NCI-H1105 (cell line): ENCODE data around the gene ITGAE.
"Not testable (repeated sequence)": the region's sequence is repeated elsewhere in the genome, so short reads cannot be mapped to it uniquely, and the experiment has no call there.

Experiments
- DNase-seq: peaks from one replicate; lab custom pipeline; 2025; lab: John Stamatoyannopoulos, UW

Gene ITGAE, protein sequence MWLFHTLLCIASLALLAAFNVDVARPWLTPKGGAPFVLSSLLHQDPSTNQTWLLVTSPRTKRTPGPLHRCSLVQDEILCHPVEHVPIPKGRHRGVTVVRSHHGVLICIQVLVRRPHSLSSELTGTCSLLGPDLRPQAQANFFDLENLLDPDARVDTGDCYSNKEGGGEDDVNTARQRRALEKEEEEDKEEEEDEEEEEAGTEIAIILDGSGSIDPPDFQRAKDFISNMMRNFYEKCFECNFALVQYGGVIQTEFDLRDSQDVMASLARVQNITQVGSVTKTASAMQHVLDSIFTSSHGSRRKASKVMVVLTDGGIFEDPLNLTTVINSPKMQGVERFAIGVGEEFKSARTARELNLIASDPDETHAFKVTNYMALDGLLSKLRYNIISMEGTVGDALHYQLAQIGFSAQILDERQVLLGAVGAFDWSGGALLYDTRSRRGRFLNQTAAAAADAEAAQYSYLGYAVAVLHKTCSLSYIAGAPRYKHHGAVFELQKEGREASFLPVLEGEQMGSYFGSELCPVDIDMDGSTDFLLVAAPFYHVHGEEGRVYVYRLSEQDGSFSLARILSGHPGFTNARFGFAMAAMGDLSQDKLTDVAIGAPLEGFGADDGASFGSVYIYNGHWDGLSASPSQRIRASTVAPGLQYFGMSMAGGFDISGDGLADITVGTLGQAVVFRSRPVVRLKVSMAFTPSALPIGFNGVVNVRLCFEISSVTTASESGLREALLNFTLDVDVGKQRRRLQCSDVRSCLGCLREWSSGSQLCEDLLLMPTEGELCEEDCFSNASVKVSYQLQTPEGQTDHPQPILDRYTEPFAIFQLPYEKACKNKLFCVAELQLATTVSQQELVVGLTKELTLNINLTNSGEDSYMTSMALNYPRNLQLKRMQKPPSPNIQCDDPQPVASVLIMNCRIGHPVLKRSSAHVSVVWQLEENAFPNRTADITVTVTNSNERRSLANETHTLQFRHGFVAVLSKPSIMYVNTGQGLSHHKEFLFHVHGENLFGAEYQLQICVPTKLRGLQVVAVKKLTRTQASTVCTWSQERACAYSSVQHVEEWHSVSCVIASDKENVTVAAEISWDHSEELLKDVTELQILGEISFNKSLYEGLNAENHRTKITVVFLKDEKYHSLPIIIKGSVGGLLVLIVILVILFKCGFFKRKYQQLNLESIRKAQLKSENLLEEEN

DNA sequence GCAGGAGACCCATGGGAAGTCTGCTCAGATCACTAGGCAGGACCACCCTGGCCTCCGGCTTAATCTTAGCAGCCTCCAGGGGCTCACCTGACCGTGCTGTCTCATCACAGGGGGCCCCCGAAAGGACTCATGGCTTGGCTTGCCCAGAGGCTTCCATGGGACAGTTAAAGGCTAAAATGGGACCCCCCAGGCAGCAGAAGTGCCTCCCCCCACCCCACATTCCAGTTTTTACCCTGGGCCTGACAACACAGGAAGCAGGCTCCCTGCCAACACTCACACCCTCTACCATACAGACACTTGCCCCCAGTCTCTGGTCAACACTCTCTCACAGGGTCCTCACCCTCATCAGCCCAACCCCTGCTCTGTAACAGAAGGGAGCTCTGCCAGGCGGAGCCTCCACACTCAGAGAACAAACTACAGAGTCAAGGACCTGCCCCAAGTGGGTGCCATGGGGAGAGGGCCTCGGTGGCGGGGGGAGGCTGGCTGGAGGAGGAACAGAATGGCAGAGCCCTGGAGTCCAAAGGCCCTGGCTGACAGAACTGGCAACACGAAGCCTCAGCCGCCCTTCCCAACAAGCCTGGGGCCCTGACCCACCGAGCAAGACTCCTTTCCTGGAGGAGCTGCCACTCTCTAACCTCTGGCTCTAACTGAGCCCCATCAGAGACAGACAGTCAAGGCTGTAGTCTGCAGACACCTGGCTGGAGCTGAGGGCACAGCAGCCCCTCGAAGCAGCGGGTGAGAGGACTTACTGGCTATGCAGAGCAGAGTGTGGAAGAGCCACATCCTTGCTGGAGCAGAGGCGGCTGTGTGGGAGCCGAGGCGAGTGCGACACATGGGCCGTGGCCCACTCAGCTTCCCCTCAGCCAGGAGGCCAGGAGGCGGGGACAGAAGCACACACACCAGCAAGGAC, at the start of gene ITGAE:
TSS of gene ITGAE (minus strand) at position 827 of the 910 bp plus-strand sequence. CDS start at position 783, 44 bp downstream.
- no peak for DNase-seq

DNA sequence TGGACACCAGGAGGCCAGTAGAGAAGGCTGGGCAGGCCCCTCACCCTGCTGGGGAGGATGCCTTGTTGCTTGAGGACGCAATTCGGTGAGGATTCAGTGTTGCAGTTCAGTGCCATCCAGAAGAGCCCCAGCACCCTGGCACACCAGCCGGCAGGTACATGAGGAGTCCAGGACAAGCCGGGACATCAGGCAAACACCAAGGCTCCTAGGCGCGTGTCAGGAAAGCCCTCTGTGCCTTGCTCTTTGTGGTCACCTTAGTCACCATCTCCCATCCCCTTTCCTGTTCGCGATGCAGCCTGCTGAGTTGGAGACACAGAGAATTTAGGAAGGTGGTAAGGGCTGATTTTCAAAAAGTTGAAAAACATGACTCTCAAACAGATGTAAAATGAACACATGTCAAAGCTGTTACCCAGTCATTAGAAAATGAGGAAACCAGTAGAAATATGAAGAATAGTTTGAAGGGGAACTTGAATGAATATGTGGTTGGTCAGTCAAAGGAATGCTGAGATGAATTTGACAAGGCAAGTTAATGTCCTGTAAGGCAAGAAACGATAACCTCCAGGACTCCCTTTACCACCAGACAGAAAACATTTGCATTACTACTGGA, 47.3 kb upstream of the ITGAE start:
- no peak for DNase-seq

DNA sequence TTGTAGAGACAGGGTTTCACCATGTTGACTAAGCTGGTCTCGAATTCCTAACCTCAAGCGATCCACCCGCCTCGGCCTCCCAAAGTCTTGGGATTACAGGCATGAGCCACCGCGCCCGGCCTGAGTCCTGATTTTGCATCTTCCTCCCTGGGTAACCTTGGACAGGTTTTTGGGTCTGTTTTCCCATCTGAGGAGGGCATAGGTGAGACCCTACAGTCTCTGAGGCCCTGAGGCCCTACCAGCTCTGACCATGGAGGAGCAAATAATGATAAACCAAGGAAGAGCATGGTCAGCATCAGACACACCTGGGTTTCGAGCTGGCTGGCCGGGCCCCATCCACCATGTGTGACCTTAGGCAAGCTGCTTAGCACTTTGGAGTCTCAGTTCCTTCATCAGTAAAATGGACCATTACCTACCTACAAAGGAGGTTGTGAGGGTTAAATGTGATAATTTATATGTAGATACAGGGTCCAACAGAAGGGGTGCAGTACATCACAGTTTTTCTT, 46.2 kb upstream of the ITGAE start:
- no peak for DNase-seq

DNA sequence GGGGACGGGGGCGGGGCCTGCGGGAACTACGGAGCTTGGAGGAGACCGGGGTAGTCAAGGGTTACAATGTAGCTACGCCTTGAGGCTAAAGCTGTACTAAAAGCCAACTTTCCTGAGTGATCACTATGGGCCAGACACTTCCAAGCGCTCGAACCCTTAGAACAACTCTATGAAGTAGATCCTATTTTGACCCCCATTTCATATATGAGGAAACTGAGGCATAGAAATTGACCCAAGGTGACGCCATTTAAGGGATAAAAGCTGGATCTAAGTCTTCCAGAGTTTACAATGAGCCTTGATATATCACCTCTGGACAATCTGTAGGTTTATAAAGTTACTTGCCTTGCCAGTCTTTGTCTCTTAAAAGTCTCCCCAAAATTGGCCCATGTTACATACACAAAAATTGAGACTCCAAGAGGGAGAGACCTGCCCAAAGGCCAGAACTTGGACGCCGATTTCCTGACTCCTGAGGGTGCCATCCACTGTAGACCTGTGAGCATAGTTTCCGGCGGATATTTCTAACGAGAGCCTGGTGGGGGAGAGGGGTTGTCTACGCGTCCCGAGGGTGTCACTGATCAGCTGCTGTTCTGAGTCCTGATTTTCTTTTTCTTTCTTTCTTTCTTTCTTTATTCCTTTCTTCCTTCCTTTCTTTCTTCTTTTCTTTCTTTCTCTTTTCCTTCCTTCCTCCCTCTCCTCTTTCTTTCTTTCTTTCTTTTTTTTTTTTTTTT, 45.6 kb upstream of the ITGAE start:
- no peak for DNase-seq

DNA sequence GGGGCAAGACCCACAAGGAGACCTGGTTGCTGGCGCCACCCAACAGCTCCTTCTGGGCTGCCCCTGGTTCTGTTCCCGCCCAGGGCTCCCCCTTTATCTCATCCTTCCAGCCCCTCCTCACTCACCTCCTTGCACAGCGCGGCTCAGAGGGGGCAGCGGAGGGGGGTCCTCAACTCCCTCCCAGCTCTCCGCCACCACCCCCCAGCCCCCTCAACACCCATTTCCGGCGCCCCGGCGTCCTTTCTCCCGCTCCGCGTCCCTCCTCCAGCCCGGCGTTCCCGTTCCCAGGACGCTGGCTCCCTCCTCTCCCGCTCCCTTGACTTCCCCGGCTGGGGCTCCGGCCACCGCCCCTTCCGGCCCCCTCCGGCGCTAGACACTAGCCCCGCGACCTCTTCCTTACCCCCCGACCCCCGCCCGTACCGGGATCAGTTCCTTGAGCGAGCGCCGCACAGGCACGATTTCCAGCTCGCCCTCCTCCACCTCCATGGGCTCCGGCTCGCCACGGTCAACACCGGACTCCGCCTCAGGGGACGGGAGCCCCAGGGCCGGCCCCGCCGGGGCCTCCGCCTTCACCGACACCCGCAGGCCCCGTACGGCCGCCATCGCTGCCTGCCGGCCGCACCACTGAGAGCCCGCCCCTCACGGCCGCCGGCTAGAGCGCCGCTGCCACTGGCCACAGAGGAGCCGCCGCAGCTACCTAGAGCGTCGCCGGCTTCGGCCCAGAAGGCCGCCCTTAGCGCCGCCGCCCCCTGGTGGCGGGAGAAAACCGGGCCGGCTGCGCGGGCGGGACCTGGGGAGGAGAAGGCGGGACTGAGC, 44.8 kb upstream of the ITGAE start, which contains the start of gene NCBP3:
TSS of gene NCBP3 (minus strand) at position 626 of the 816 bp plus-strand sequence. CDS start at position 603, 23 bp downstream.
- peak; percentile 95 for DNase-seq

DNA sequence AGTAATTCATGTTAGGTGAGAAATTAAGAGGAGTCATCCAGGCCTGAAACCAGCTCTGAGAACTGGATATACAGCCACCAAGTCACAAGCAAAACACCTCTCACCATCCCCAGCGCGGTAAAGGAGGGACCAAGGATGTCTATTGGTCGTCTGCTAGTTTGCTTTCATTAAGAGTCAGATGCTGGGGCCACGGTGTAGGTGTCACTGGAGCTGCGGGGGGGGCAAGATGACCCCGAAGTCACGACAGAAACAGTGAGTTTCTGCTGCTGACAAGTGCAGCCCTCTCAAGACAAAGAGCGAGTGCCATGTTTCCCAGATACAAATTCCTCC, 44.3 kb upstream of the ITGAE start:
- DNase-seq = no peak

DNA sequence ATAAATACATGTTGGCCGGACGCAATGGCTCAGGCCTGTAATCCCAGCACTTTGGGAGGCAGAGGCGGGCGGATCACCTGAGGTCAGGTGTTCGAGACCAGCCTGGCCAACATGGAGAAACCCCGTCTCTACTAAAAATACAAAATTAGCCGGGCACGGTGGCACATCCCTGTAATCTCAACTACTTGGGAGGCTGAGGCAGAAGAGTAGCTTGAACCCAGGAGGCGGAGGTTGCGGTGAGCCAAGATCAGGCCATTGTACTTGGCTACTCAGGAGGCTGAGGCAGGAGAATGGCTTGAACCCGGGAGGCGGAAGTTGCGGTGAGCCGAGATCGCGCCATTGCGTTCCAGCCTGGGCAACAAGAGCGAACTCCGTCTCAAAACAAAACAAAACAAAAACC, 43.6 kb upstream of the ITGAE start:
- not testable (repeated sequence) for DNase-seq

DNA sequence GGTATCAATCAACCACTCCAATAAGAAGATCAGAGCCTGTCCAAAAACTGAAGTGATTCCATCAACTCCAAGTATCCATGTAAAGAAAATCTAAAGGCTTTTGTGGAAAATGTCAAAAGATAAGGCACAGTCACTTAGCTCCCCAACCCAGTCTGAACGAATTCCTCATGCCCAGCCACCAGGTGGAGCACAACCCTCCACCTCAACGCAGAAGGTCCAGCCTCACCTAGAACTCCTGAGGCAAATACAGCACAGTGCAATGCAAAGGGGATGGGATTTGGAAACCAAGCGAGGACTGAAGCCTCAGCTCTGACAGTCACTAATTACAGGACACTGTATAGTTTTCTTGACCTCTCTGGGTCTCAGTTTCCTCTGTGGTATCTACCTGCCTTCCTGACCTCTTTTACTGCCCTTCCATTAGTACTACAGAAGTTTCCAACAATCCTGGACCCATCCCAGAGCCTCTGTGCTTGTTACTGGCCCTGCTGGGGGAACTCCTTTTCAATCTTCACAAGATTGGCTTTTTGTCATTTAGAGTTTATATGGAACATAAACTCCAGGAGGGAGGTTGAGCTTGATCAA, 43.0 kb upstream of the ITGAE start:
- DNase-seq = no peak

DNA sequence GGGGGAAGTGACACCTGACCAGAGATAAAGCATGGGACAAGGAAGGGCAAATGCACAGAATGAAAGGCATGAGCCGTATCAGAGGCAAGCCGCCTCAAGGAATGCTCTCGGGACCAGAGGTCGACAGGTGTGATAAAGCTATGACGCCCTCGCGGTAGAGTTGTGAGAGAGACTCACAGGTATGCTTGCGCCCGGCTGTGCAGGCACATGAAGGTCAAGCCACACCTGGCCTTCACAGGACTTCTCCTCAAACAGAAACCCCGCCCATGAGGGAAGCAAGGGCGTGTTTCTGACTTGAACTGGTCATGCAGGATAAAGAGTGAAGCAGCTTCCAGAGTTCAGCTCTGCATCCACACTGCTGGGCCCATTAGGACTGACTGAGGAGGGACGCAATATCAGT, 37.2 kb upstream of the ITGAE start:
- no peak for DNase-seq

DNA sequence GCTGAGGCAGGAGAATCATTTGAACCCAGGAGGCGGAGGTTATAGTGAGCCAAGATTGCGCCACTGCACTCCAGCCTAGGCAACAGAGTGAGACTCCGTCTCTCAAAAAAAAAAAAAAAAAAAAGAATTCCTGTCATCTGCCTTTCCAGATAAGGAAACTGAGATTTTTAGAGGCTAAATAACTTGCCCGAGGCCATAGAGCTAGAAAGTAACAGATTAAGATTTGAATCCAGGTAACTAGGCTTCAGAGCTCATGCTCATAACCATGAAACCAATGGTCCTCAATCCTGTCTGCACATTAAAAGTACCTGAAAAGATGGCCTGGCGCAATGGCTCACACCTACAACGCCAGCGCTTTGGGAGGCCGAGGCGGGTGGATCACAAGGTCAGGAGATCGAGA, 35.6 kb upstream of the ITGAE start:
- no peak for DNase-seq

DNA sequence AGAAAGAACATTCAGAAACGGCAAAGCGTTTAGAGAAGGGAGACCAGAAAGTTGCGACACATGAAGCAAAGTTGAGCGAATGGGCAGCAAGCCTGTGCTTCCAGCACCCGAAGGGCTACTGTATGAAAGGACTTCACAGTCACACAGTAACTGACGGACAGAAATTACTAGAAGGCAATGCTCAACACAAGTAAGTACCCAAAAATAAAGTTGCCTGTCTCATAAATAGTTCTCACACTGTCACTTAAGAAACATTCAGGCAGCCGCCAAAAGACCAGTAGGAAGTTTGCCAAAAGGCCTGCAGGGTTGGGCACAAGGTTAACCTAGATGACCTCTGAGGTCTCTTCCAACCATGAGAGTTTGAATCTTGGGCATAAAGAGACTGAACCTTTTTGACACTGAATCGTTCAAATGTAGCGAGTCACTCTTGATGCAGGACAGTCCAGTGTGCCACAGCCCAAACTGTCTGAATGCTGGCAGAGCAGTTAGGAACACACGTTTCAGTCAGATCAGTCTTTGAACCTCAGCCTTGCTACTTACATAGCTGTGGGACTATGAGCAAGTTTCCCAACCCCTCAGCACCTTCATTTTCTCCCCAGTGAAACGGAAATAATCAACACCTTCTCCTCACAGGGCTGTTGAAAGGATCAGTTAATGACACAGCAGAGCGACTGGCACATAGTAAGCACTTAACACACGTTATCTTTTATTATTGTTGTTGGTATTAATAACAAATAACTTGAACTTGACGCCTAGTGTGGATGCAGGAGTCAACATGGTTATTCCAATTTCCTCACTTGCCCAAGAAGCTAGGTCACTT, 34.6 kb upstream of the ITGAE start:
- no peak for DNase-seq

DNA sequence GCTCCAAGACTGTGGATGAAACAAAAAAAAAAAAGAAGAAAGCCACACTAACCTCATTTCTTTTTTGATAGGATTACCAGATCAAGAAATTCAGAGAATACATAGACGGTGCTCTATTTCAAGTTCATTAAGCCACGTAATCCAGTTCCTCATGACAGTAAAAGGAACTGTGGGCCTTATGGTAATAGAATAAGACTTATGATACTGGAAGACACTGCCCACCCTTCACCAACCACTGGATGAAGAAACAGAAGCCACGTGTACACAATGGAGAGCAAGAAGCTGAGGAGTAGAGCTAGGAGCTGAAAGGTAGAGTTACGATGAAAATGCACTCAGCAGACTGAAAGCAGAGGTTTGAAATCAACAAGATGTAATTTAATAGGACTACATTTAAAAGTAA, 33.8 kb upstream of the ITGAE start:
- no peak for DNase-seq

DNA sequence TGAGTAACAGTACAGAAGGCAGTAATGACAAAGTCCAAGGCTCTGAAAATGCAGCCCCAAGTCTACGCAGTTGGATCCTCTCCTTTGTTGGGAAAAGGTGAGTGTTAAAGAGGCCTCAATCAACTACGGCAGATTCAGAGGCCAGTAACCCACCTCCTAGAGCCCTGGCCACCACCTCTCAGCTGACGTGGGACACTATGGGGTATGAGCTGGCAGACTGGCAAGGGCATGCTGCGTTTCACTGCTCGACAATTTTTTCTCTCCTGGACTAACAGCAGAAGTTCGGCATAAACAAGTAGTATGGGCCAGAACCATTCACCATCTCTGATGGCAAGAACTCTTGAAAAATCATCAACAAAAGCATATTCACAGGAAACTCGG, 27.9 kb upstream of the ITGAE start:
- no peak for DNase-seq

DNA sequence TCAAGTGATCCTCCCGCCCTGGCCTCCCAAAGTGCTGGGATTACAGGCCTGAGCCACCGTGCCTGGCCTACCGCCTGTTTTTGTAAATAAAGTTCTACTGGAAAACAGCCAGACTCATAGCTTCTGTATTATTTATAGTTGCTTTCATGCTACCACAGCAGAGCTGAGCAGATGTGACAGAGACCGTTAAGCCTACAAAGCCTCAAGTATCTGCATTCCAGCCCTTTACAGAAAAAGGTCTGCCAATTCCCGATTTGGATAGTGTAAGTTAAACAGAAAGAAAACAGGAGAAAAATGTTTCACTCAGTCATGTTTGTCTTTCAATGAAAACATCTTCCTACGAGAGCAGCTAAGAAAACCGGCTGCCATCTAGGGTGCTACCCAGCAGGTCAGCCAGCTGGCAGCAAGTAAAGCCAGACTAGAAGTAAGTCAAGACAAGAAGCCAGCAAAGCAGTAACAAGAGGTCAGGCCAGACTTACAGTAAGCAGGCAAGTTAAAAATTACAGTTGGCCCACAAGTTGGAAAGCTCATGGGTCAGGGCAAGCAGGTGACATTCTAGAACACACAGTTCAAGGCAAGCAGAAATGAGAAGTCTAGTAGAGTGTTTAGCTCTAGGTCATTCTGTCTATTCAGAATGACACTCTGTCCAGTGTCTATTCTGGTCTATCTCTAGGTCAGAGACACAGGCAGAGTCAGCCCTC, 27.3 kb upstream of the ITGAE start:
- no peak for DNase-seq

DNA sequence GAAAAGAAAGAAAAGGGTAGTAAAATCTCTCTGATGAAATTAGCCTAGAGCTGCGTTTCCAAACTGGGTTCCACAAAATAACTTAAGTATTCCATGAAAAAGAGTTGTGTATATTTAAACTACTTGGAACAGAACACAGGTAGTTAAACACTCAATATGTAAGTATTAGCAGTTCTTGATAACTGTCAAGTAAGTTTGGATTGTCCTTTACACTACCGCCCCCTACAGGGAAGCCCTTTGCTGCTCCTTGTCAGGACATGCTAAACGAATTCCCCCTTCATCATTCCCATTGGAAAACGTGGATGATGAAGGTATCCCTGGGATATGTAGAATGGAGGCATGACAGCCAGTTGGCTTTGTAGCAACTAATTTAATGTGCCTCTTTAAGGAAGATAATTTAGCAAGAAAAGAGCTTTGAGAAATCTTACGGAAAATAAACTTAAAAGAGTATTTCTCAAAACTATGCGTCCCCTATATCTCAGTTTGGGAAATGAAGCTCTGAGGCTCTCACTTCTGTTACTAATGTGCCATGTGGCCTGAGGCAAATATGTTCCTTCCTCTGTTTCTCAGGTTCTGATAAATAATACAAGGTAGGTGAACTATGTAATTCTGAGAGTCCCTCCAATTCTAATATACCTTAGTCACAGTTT, 26.3 kb upstream of the ITGAE start:
- no peak for DNase-seq

DNA sequence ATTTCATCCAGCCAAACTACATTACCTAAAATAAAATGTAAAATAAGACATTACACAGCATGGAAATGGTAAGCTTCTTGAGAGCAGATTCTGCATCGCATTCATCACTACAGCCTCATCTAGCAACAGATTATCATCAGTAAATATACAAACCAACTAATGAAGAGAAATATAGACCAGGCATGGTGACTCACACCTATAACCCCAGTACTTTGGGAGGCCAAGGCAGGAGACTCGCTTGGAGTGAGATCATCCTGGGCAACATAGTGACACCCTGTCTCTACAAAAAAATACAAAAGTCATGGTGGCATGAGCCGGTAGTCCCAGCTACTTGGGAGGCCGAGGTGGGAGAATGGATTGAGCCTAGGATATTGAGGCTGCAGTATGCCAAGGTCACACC, 25.2 kb upstream of the ITGAE start:
- no peak for DNase-seq

DNA sequence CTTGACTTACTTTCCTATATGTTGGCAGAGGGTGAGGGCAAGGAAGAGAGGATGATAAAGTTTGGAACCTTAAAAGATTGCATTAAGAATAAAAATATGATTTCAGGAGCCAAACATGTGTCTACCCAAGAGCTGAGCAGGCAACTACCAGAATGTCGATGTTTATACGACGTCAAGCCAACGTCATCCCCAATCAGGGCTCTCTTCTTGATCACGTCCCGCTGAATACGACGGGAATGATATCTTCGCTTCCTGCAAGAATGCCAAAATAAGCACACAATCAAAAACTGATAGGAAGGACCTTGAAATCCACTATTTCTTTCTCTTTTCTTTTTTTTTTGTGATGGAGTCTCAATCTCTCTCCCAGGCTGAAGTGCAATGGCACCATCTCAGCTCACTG, 20.1 kb upstream of the ITGAE start:
- no peak for DNase-seq
